Renal cortical epithelial cell (primary cell): ENCODE data around the gene PAQR9. TPM values are rescaled to one million over a fixed set of nuclear protein-coding genes. Genes with fewer than 3 reads are reported as not detected.

ENCODE experiments used
- DNase-seq: peaks from one replicate; pipeline ENCODE4 v3.0.0-alpha.2; 2011; ENCODE audit warnings: low read depth
- total RNA-seq: library from RNA; depleted of rRNA; stranded (reverse); fragments of >200 nt; gene quantifications from 2 replicates; pipeline ENCODE4 v1.2.3, GENCODE V29; 2014

PAQR9 gene
- total RNA-seq, 1 donor from 2014 or later: 0.20 TPM

DNA sequence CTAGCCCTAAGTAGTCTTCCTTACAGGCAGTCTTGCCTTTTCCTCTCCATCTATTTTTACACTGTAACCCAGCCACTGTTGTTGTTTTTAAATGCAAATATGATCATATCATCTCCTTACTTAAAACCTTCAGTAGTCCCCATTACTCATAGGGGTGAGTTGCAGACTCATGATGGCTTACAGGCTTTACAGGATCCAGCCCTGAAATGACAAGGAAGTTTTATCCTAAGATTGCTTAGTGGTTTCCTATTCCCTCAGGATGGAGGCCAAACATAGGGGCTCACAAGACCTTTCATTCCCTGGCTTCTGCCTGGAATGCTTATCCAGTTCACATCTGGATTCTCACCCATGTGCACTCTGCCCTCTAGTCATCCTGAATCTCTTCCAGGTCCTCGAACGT is 46.9 kb downstream of the PAQR9 start:
- no peak for DNase-seq

DNA sequence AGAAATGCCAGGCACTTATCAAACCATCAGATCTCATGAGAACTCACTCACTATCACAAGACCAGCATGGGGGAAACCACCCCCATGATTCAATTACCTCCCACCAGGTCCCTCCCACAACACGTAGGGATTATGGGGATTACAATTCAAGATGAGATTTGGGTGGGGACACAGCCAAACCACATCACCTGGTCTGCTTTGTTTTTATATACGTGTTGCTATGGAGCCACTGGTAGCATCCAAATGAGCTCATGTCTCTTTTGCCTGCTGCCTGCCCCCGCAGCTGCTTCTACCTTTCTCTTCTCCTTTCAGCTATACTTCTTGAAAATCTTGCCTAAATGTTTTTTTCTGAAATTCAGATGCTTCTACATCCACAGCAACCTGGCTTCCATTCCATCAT is 47.8 kb downstream of the PAQR9 start:
- DNase-seq: no peak

DNA sequence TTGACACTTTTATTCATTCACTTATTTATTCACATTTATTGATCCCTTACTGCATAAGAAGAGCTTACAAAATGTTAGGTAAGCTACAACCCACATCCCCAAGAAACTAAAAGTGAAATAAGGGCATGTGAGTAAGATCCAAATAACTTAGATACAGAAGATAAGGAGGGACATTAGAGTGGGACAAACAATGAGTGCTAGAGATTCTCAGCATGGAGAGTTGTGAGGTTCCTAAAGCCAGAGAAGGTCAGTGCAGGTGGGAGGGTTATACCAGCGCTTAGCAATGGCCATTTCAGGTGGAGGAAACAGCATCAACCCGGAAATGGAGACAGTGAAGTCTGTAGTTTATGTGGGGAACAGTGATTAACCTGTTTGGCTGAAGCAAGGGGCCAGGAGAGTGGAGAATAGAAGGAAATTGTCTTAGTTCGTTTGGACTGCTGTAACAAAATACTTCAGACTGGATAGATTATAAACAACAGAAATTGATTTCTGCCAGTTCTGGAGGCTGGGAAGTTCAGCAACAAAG is 49.1 kb downstream of the PAQR9 start:
- no peak for DNase-seq

DNA sequence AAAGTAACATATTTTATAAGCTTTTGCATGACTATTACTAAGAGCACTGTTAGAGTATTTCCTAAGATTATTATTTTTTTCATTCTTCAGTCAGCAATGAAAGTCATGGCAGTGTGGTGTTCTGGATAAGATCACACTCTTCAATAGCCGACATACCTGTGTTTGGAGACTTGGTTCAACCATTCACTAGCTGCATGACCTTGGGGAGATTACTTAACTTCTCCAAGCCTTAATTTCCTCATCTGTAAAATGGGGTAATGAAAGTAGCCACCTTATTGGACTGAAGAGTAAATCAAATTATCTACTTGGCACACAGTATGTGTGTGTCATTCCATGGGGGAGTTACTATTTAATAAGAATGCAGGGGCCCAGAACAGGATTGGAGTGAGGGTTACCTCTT is 50.0 kb downstream of the PAQR9 start:
- no peak for DNase-seq

DNA sequence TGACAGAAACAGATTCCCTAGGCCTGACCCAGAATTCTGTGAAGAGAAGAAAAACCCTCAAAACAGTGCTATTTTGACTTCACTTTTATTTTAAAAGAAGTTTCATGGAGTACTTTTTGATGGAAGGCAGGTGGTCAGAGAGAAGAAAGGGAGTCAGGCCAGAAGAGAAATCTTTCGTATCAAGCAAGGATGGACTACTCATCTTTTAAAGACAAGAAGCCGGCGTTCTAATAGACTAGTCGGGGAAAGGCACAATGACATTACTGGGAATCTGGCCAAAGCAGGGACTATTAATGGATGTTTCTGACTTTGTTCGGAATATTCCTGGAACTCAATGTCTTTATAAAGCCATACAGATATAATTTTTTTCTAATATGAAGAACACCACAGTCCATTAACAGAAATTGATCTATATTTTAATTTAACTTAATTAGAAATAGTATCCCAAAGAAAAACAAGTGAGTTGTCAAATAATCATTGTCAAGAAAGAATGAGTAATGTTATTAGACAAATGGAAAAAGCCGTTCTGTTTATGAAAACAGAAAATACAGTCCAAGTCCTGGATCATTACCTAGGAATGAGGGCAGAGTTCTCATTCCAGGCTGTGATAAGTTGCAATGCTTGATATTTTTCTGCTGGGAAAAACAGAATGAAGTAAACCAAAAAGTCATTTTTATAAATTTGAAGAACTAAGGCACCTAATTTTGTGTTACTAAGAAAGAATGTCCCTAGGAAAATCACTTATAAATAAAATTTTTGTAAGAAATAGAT is 50.9 kb downstream of the PAQR9 start:
- no peak for DNase-seq

Other genes starting within 250 kb of the PAQR9 start
- gene TRPC1, start 239.6 kb downstream of the PAQR9 start, total RNA-seq: 34.4 and 46.7 TPM in 2 replicates
- 4.7 and 7.3 TPM in 2 replicates for gene PCOLCE2, start 74.6 kb downstream of the PAQR9 start, total RNA-seq
- gene U2SURP, start 37.9 kb upstream of the PAQR9 start, total RNA-seq: 59.9 and 73.6 TPM in 2 replicates
- gene CHST2, start 156.1 kb upstream of the PAQR9 start, total RNA-seq: 2.9 and 7.1 TPM in 2 replicates